A673 (cell line): ENCODE measurements around the gene CCDC80.

Experiments used
- CTCF ChIP-seq: fragments of 300-800, 200-600 bp; sonication (generic); conservative IDR thresholded peaks from 2 replicates; pipeline ENCODE4 v1.5.1; 2017; ENCODE audit warnings: low read depth, mild to moderate bottlenecking, antibody characterized with exemption, low read length, moderate library complexity, mixed read lengths
- EZH2 ChIP-seq: fragments of 200-600 bp; sonication (generic); IDR thresholded peaks from 2 replicates; pipeline ENCODE4 v1.6.1; 2017; ENCODE audit warnings: borderline replicate concordance, low read depth, mild to moderate bottlenecking, mixed read lengths, antibody characterized with exemption, low read length; ENCODE audit not compliant: poor library complexity, severe bottlenecking

- TF ChIP-seq CTCF (no peak), EZH2 (no peak)
These were observed 8.3 kb downstream of the CCDC80 start for GRCh38 chr3:112632596-112632995.
